Measurements from ENCODE around the gene URGCP.

The URGCP gene

DNA sequence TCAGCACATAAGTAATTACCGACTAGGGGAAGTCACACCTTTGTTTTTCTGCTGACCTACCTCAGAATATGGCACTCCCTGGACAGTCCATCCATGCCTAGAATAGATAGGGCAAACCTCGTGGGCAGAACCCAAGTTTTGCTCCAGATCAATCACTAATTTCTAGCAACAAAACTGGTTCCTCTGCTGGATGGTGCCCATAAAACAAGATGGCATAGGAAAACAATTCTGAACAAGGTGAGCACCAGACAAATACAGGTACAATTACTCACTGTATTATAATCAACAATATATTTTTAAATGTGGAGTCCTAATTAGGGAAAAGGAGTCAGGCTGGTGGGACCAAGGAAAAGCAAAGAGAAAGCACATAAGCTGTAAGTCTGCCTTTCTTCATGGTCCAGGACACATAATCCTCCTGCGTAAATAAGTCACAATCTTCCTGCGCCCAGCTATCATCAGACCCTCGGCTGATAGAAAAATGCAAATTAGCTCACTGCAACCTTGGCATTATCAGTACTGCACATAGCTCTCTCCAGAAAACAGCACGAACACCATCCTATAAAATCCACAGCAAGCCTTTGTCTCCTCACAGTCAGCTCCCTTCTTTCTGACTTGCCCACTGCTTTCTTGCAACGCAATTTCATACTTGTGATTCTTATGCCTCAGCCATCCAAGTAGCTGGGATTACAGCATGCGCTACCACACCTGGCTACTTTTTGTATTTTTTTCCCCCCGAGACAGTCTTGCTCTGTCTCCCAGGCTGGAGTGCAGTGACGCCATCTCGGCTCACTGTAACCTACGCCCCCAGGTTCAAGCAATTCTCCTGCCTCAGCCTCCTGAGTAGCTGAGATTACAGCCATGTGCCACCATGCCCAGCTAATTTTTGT is 15.1 kb downstream of the URGCP start:
- no peaks in the 10 kb centered on the region for H3K27me3 ChIP-seq (ENCODE audit: insufficient read depth, low read length)
- peak overlapping the region; percentile 87 for H3K27ac ChIP-seq (ENCODE audit: low read depth, low read length, poor library complexity, severe bottlenecking)
- peaks cover 45% of the 10 kb centered on the region for H3K4me1 ChIP-seq (ENCODE audit: insufficient read depth, low read length, severe bottlenecking)
- no peaks in the 10 kb centered on the region for H3K9me3 ChIP-seq (ENCODE audit: low read length)
- no peaks in the 10 kb centered on the region for H3F3A ChIP-seq (ENCODE audit: insufficient read depth, low read length)
- H3K4me3 ChIP-seq (ENCODE audit: low read depth, low read length, poor library complexity, severe bottlenecking): peak overlapping the region; percentile 39
- H4K20me1 ChIP-seq (ENCODE audit: insufficient read depth, low read length): no peaks in the 10 kb centered on the region
- H3K36me3 ChIP-seq (ENCODE audit: insufficient read depth, low read length): peaks cover 15% of the 10 kb centered on the region; the same call in 1 of the 2 replicates
- peak overlapping the region; percentile 69 for H3K4me2 ChIP-seq (ENCODE audit: low read length)
- TF ChIP-seq, protein P1, sequence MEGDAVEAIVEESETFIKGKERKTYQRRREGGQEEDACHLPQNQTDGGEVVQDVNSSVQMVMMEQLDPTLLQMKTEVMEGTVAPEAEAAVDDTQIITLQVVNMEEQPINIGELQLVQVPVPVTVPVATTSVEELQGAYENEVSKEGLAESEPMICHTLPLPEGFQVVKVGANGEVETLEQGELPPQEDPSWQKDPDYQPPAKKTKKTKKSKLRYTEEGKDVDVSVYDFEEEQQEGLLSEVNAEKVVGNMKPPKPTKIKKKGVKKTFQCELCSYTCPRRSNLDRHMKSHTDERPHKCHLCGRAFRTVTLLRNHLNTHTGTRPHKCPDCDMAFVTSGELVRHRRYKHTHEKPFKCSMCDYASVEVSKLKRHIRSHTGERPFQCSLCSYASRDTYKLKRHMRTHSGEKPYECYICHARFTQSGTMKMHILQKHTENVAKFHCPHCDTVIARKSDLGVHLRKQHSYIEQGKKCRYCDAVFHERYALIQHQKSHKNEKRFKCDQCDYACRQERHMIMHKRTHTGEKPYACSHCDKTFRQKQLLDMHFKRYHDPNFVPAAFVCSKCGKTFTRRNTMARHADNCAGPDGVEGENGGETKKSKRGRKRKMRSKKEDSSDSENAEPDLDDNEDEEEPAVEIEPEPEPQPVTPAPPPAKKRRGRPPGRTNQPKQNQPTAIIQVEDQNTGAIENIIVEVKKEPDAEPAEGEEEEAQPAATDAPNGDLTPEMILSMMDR (IDR thresholded peaks at IDR 0.05; ENCODE audit: low read length): no peak
- TF ChIP-seq EZH2 (IDR thresholded peaks at IDR 0.05; ENCODE audit: borderline replicate concordance, low read length): no peak
- no peaks in the 10 kb centered on the region for H3K9me2 ChIP-seq (ENCODE audit: low read depth, low read length)
- H2AFZ ChIP-seq (ENCODE audit: low read length): no peak overlapping the region
- H3K9ac ChIP-seq (ENCODE audit: low read length): peak overlapping the region; percentile 38; the same call in 1 of the 2 replicates
- H3K79me2 ChIP-seq (ENCODE audit: insufficient read depth, low read length): peaks cover 54% of the 10 kb centered on the region

DNA sequence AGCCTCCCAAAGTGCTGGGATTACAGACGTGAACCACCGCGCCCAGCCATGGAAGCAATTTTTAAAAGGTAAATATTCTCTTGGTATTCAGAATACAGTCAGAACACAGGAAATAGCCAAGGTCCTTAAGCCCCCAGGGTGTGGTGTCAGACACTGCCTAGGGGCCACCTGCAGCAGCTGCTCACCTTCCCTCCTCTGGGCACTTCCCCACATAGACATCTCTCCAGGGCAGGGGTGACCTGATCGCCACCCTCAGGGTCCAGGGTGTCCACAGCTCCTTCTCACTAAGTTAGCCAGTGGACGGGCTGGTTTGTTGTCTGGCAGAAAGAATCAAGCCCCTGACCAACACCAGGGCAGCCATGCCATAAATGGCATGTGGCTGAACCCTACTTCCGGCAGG is 15.9 kb downstream of the URGCP start:
- H3K9me3 ChIP-seq (ENCODE audit: low read length): no peaks in the 10 kb centered on the region
- H4K20me1 ChIP-seq (ENCODE audit: insufficient read depth, low read length): no peaks in the 10 kb centered on the region
- H3K27ac ChIP-seq (ENCODE audit: low read depth, low read length, poor library complexity, severe bottlenecking): peak overlapping the region; percentile 87
- peaks cover 45% of the 10 kb centered on the region for H3K4me1 ChIP-seq (ENCODE audit: insufficient read depth, low read length, severe bottlenecking)
- peak overlapping the region; percentile 38; the same call in 1 of the 2 replicates for H3K9ac ChIP-seq (ENCODE audit: low read length)
- H3K4me2 ChIP-seq (ENCODE audit: low read length): peak overlapping the region; percentile 69; the same call in 1 of the 2 replicates
- H3F3A ChIP-seq (ENCODE audit: insufficient read depth, low read length): no peaks in the 10 kb centered on the region
- TF ChIP-seq, protein P1 (IDR thresholded peaks at IDR 0.05; ENCODE audit: low read length): no peak
- no peak for TF ChIP-seq EZH2 (IDR thresholded peaks at IDR 0.05; ENCODE audit: borderline replicate concordance, low read length)
- no peaks in the 10 kb centered on the region for H3K9me2 ChIP-seq (ENCODE audit: low read depth, low read length)
- H3K36me3 ChIP-seq (ENCODE audit: insufficient read depth, low read length): peaks cover 18% of the 10 kb centered on the region
- no peak overlapping the region for H2AFZ ChIP-seq (ENCODE audit: low read length)
- peaks cover 48% of the 10 kb centered on the region for H3K79me2 ChIP-seq (ENCODE audit: insufficient read depth, low read length)
- no peaks in the 10 kb centered on the region for H3K27me3 ChIP-seq (ENCODE audit: insufficient read depth, low read length)
- H3K4me3 ChIP-seq (ENCODE audit: low read depth, low read length, poor library complexity, severe bottlenecking): peak overlapping the region; percentile 39

DNA sequence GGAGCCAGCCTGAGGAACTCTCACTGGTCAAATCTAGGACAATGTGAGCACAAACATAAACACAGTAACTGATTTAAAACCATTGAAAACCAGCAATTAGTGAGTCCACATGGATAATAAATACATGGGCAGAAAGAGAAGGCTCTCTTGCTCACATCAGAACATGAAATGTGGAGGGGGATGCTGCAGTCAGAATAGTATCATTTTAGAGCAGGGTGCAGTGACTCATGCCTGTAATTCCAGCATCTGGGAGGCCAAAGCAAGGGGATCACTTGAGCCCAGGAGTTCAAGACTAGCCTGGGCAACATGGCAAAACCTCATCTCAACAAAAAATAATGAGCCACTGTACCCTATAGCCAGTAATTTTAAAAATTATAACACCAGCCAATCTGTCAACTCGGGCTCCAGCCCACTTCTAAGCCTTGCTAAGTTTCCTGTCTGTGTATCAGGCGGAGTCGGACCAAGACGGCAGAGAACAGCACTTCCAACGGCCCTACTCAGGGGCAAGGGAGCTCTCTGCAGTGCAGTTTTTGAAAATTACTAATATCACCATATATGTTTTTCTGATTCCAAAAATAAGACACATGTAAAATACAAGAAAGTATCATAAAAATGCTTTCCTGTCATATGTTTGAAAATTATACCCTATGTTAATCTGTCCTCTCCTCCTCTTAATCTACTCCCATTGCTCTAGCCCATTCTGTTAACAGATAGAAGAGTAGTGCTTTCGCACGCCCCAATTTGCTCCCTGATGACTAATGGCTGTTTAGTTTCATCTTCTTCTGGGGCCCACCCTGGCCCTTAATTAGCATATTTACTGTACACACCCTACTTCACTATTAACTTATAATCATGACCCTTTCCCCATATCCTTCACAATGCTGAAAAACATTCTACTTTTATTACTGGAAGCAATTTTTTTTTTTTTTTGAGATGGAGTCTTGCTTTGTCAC is 17.1 kb downstream of the URGCP start:
- Histone ChIP-seq H3K9ac (ENCODE audit: low read length) (no peak overlapping the region), H2AFZ (ENCODE audit: low read length) (no peak overlapping the region), H3K27me3 (ENCODE audit: insufficient read depth, low read length) (no peaks in the 10 kb centered on the region), H3F3A (ENCODE audit: insufficient read depth, low read length) (no peaks in the 10 kb centered on the region), H3K27ac (ENCODE audit: low read depth, low read length, poor library complexity, severe bottlenecking) (peak overlapping the region; percentile 44), H3K9me3 (ENCODE audit: low read length) (no peaks in the 10 kb centered on the region), H3K4me2 (ENCODE audit: low read length) (no peak overlapping the region), H3K4me1 (ENCODE audit: insufficient read depth, low read length, severe bottlenecking) (peaks cover 45% of the 10 kb centered on the region), H3K79me2 (ENCODE audit: insufficient read depth, low read length) (peaks cover 36% of the 10 kb centered on the region), H3K4me3 (ENCODE audit: low read depth, low read length, poor library complexity, severe bottlenecking) (no peak overlapping the region), H3K9me2 (ENCODE audit: low read depth, low read length) (no peaks in the 10 kb centered on the region), H3K36me3 (ENCODE audit: insufficient read depth, low read length) (peaks cover 27% of the 10 kb centered on the region), H4K20me1 (ENCODE audit: insufficient read depth, low read length) (no peaks in the 10 kb centered on the region)
- no peak for TF ChIP-seq EZH2 (IDR thresholded peaks at IDR 0.05; ENCODE audit: borderline replicate concordance, low read length)
- TF ChIP-seq, protein P1 (IDR thresholded peaks at IDR 0.05; ENCODE audit: low read length): no peak
